Nephron (organoid): ENCODE results near the gene PPFIA1.

Source experiments
- H3K27ac Mint-ChIP-seq, 3 experiments: 2 replicates each; pipeline ENCODE4 v1.8.0; 2020; ENCODE audit warnings: mixed read lengths in 3 of 3, mild to moderate bottlenecking in 2 of 3, moderate library complexity in 1 of 3
- H3K27me3 Mint-ChIP-seq: 2 replicates; pipeline ENCODE4 v1.8.0; 2021; ENCODE audit warnings: low read depth, mild to moderate bottlenecking, moderate library complexity, mixed read lengths
- H3K36me3 Mint-ChIP-seq: 2 replicates; pipeline ENCODE4 v1.8.0; 2020; ENCODE audit warnings: low read depth, mixed read lengths
- H3K4me1 Mint-ChIP-seq: 2 replicates; pipeline ENCODE4 v1.8.0; 2020; ENCODE audit warnings: mixed read lengths
- H3K4me3 Mint-ChIP-seq, 3 experiments: 2 replicates each; pipeline ENCODE4 v1.8.0; 2020; ENCODE audit warnings: mild to moderate bottlenecking in 3 of 3, mixed read lengths in 3 of 3, moderate library complexity in 2 of 3
- H3K9me3 Mint-ChIP-seq: 2 replicates; pipeline ENCODE4 v1.8.0; 2020; ENCODE audit warnings: mixed read lengths
- TF ChIP-seq, protein P1 (sequence below), 3 experiments: fragments of 200-600 bp; sonication (generic); IDR thresholded peaks; one replicate each; pipeline ENCODE4 v1.5.0; 2021; ENCODE audit warnings: antibody characterized with exemption in 3 of 3; ENCODE audit not compliant: unreplicated experiment in 3 of 3

PPFIA1 gene

DNA sequence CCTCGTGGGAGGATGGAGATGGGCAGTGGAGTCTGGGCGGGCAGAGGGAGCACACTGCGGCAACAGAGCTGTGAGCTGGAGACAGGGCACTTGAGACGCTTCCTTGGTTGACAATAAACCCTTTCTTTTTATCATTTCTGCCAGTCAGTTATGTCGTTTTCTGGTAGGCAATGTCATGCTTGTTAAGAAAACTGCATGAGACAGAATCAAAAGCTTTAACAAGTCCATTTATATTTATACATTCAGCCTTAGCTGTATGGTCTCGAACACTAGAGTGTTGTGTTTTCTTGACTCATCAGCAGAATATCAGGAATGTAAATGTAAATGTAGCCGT, 31.9 kb downstream of the PPFIA1 start:
- Mint-ChIP-seq H3K9me3 (no peaks in the 10 kb centered on the region), H3K27me3 (no peaks in the 10 kb centered on the region), H3K4me3 (no peak overlapping the region), H3K27ac (no peak overlapping the region), H3K4me1 (peaks cover 7% of the 10 kb centered on the region), H3K36me3 (peaks cover 38% of the 10 kb centered on the region)
- TF ChIP-seq, protein P1, sequence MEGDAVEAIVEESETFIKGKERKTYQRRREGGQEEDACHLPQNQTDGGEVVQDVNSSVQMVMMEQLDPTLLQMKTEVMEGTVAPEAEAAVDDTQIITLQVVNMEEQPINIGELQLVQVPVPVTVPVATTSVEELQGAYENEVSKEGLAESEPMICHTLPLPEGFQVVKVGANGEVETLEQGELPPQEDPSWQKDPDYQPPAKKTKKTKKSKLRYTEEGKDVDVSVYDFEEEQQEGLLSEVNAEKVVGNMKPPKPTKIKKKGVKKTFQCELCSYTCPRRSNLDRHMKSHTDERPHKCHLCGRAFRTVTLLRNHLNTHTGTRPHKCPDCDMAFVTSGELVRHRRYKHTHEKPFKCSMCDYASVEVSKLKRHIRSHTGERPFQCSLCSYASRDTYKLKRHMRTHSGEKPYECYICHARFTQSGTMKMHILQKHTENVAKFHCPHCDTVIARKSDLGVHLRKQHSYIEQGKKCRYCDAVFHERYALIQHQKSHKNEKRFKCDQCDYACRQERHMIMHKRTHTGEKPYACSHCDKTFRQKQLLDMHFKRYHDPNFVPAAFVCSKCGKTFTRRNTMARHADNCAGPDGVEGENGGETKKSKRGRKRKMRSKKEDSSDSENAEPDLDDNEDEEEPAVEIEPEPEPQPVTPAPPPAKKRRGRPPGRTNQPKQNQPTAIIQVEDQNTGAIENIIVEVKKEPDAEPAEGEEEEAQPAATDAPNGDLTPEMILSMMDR (IDR thresholded peaks at IDR 0.05; ENCODE audit: unreplicated experiment in 3 of 3), result no peak

DNA sequence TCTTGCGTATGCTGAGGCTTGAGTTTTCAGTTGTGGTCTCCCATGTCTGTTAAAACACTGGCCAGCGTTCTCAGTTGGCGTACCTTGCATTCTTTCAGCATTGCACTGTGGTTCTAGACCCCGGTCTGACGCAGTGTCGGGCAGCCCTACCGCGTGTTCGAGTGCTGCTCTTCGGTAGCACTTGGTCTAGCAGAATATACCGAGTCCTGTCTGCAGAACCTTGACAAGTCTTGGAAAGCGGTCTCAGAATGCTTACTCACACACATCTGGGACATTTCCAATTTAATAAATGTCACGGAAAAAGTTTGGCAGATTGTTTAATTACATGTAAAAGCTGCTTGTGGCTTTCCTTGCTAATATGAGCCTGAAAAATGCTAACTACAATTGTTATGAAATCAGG, 32.6 kb downstream of the PPFIA1 start:
- H3K4me3 Mint-ChIP-seq, result no peak overlapping the region
- H3K36me3 Mint-ChIP-seq, result peaks cover 32% of the 10 kb centered on the region
- H3K9me3 Mint-ChIP-seq, result no peaks in the 10 kb centered on the region
- H3K27me3 Mint-ChIP-seq, result no peaks in the 10 kb centered on the region
- TF ChIP-seq, protein P1 (IDR thresholded peaks at IDR 0.05; ENCODE audit: unreplicated experiment in 3 of 3), result no peak
- no peak overlapping the region for H3K27ac Mint-ChIP-seq
- H3K4me1 Mint-ChIP-seq, result peaks cover 7% of the 10 kb centered on the region

DNA sequence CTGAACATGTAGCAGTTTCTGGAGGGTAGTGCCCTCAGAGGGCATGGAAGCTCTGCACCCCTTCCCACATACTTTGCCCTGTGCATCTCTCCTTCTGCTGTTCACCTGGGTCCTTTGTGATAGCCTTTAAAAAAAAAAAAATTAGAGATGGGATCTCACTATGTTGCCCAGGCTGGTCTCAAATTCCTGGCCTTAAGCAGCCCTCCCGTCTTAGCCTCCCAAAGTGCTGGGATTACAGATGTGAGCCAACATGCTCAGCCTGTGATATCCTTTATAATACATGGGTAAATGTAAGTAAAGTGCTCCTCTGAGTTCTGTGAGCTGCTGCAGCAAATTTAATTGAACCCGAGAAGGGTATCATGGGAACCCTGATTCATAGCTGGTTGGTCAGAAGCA, 33.7 kb downstream of the PPFIA1 start:
- H3K27me3 Mint-ChIP-seq, result no peaks in the 10 kb centered on the region
- peaks cover 7% of the 10 kb centered on the region for H3K4me1 Mint-ChIP-seq
- TF ChIP-seq, protein P1 (IDR thresholded peaks at IDR 0.05; ENCODE audit: unreplicated experiment in 3 of 3), result no peak
- no peak overlapping the region for H3K4me3 Mint-ChIP-seq
- H3K36me3 Mint-ChIP-seq, result peaks cover 26% of the 10 kb centered on the region
- no peaks in the 10 kb centered on the region for H3K9me3 Mint-ChIP-seq
- no peak overlapping the region for H3K27ac Mint-ChIP-seq

DNA sequence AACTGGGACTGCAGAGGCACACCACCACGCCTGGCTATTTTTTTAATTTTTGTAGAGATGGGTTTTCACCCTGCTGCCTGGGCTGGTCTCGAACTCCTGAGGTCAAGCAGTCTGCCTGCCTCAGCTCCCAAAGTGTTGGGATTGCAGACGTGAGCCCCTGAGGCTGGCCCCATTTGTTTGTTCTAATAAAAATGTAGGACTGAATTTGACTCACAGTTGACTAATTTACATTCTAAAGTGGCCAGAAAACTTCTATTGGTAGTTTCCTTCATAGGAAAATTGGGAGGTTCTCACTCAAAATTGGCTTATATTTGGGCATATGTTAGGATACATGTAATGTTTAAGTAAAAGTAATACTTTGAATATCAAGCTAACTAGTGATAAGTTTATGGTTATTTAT, 35.0 kb downstream of the PPFIA1 start:
- Mint-ChIP-seq H3K27ac (no peak overlapping the region), H3K36me3 (peaks cover 25% of the 10 kb centered on the region), H3K4me1 (peaks cover 7% of the 10 kb centered on the region), H3K9me3 (no peaks in the 10 kb centered on the region), H3K4me3 (no peak overlapping the region), H3K27me3 (no peaks in the 10 kb centered on the region)
- TF ChIP-seq, protein P1 (IDR thresholded peaks at IDR 0.05; ENCODE audit: unreplicated experiment in 3 of 3), result no peak

DNA sequence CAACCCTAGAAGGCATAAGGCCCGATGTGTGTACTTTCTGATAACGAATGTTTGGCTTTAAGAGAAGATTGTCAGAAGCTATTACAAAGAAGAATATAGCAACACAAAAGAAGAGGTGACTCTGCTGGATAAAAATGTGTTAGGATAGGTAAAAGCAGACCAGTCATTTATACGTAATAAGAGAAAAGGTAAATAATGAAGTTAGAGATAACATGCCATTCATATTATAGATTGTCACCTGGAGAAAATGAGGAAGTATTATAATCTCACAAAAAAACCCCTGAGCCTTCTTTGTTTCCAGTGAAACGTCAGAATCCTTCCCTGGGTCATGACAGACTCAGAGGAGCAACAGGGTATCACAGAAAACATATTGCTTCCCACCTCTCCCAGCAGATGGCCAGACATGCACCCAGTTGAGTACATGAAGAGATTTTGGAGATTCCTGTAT, 36.1 kb downstream of the PPFIA1 start:
- TF ChIP-seq, protein P1 (IDR thresholded peaks at IDR 0.05; ENCODE audit: unreplicated experiment in 3 of 3), result no peak
- H3K4me1 Mint-ChIP-seq, result peaks cover 7% of the 10 kb centered on the region

DNA sequence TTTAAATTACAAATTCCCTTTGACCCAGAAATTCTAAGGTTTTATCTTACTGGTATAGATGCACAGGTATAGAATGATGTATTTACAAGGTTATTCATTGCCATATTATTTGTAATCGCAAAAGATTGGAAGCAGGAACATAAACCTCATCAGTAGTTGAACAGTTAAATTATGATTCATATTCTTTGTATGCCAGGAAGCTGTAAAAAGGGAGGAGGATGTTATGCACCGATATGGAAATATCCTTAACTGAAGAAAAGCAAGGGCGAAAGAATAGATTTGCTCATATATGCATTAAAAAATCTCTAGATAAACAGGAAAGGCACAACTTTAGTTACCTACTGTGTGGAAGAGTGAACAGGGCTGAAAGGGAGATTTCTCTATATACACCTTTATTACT, 36.7 kb downstream of the PPFIA1 start:
- Mint-ChIP-seq H3K4me3 (no peak overlapping the region), H3K36me3 (peaks cover 28% of the 10 kb centered on the region), H3K27me3 (no peaks in the 10 kb centered on the region), H3K27ac (peak overlapping the region in 1 of 3 experiments; percentile 35), H3K9me3 (no peaks in the 10 kb centered on the region), H3K4me1 (peaks cover 2% of the 10 kb centered on the region)
- TF ChIP-seq, protein P1 (IDR thresholded peaks at IDR 0.05; ENCODE audit: unreplicated experiment in 3 of 3), result no peak

More for the DNA sequence above, 36.1 kb downstream of the PPFIA1 start:
- Mint-ChIP-seq H3K4me3 (no peak overlapping the region), H3K27me3 (no peaks in the 10 kb centered on the region), H3K27ac (no peak overlapping the region), H3K36me3 (peaks cover 27% of the 10 kb centered on the region), H3K9me3 (no peaks in the 10 kb centered on the region)
